Mesendoderm (in vitro differentiated cells): ENCODE results near the gene RUNX2.
A peak's percentile ranks its signal among the peaks of the same experiment; 100 is the strongest.

Experiments
- DNase-seq: peaks from one replicate; pipeline ENCODE4 v3.0.0; 2013
- H2AK5ac ChIP-seq: 2 replicates; pipeline ENCODE4 v1.6.1; 2013; ENCODE audit warnings: low read length, inconsistent platforms
- H2BK120ac ChIP-seq: 2 replicates; pipeline ENCODE4 v1.6.1; 2013; ENCODE audit warnings: low read depth, mild to moderate bottlenecking, low read length, moderate library complexity, mixed read lengths
- H2BK15ac ChIP-seq: replicated peaks from 2 replicates; pipeline ENCODE4 v1.6.1; 2013; ENCODE audit warnings: low read depth, mild to moderate bottlenecking, moderate library complexity
- H2BK5ac ChIP-seq: 2 replicates; pipeline ENCODE4 v1.6.1; 2013; ENCODE audit warnings: low read length, inconsistent platforms
- H3K18ac ChIP-seq: 2 replicates; pipeline ENCODE4 v1.6.1; 2013; ENCODE audit warnings: mild to moderate bottlenecking, low read length, mixed read lengths
- H3K23ac ChIP-seq: one replicate; pipeline ENCODE4 v1.6.1; 2013; ENCODE audit warnings: low read length
- H3K27ac ChIP-seq: 2 replicates; pipeline ENCODE4 v1.5.1; 2013; ENCODE audit warnings: low read depth, mild to moderate bottlenecking, inconsistent platforms, low read length, moderate library complexity
- H3K27me3 ChIP-seq: 2 replicates; pipeline ENCODE4 v1.6.1; 2013; ENCODE audit warnings: low read length, control low read depth, mild to moderate bottlenecking, inconsistent platforms; ENCODE audit not compliant: insufficient read depth, poor library complexity
- H3K36me3 ChIP-seq: 2 replicates; pipeline ENCODE4 v1.6.1; 2013; ENCODE audit warnings: low read length, inconsistent platforms; ENCODE audit not compliant: control insufficient read depth, insufficient read depth
- H3K4ac ChIP-seq: one replicate; pipeline ENCODE4 v1.6.1; 2013; ENCODE audit warnings: low read depth, mild to moderate bottlenecking, low read length, moderate library complexity
- H3K4me1 ChIP-seq: 2 replicates; pipeline ENCODE4 v1.6.1; 2013; ENCODE audit warnings: low read depth, low read length, inconsistent platforms; ENCODE audit not compliant: control insufficient read depth
- H3K4me2 ChIP-seq: 2 replicates; pipeline ENCODE4 v1.6.1; 2013; ENCODE audit warnings: low read length
- H3K4me3 ChIP-seq: 2 replicates; pipeline ENCODE4 v1.5.1; 2013; ENCODE audit warnings: mild to moderate bottlenecking, low read length
- H3K56ac ChIP-seq: one replicate; pipeline ENCODE4 v1.6.1; 2013; ENCODE audit warnings: low read length
- H3K79me1 ChIP-seq: 2 replicates; pipeline ENCODE4 v1.6.1; 2013; ENCODE audit warnings: low read length, inconsistent platforms
- H3K79me2 ChIP-seq: 2 replicates; pipeline ENCODE4 v1.6.1; 2013; ENCODE audit warnings: mild to moderate bottlenecking, low read length; ENCODE audit not compliant: control insufficient read depth, insufficient read depth
- H3K9ac ChIP-seq: 2 replicates; pipeline ENCODE4 v1.6.1; 2013; ENCODE audit warnings: low read length, inconsistent platforms
- H4K5ac ChIP-seq: one replicate; pipeline ENCODE4 v1.6.1; 2013; ENCODE audit warnings: low read length
- H4K8ac ChIP-seq: one replicate; pipeline ENCODE4 v1.6.1; 2013; ENCODE audit warnings: low read depth, mild to moderate bottlenecking, control low read depth, low read length, moderate library complexity
- WGBS: extraction: QIAGEN DNeasy Blood & Tissue Kit; methylation state at CpG from one replicate; pipeline ENCODE4 v1.1.7; 2013; ENCODE audit warnings: low lambda C conversion rate, missing lambda C conversion rate; ENCODE audit not compliant: insufficient coverage; ENCODE audit errors: extremely low coverage; 5-methylcytosine and 5-hydroxymethylcytosine counted together

Gene RUNX2

GRCh38 chr6:45642331-45643125 lies 314.4 kb downstream of the RUNX2 start:
- Histone ChIP-seq H3K79me2 (no peaks in the 10 kb centered on the region), H3K4ac (no peak overlapping the region), H2BK5ac (no peak overlapping the region), H3K4me3 (no peak overlapping the region), H2BK15ac (no peak overlapping the region), H3K27ac (no peak overlapping the region), H3K27me3 (no peaks in the 10 kb centered on the region), H3K56ac (no peak overlapping the region), H2AK5ac (no peak overlapping the region), H3K36me3 (no peaks in the 10 kb centered on the region), H3K18ac (no peak overlapping the region), H3K23ac (no peak overlapping the region), H4K8ac (no peak overlapping the region), H4K5ac (no peak overlapping the region), H3K4me1 (no peaks in the 10 kb centered on the region), H3K79me1 (no peaks in the 10 kb centered on the region), H3K4me2 (no peak overlapping the region), H3K9ac (no peak overlapping the region), H2BK120ac (no peak overlapping the region)
- no peak for DNase-seq
- no CpG with 5 or more reads among the region's 20 CpGs for WGBS

GRCh38 chr6:45643126-45643525 lies 315.0 kb downstream of the RUNX2 start:
- H3K56ac ChIP-seq = no peak overlapping the region
- no peak overlapping the region for H3K18ac ChIP-seq
- H2AK5ac ChIP-seq = no peak overlapping the region
- no peaks in the 10 kb centered on the region for H3K79me1 ChIP-seq
- no peak for DNase-seq
- H2BK15ac ChIP-seq = no peak overlapping the region
- H3K79me2 ChIP-seq = no peaks in the 10 kb centered on the region
- no peak overlapping the region for H4K8ac ChIP-seq
- no peak overlapping the region for H3K9ac ChIP-seq
- H2BK5ac ChIP-seq = no peak overlapping the region
- no peak overlapping the region for H4K5ac ChIP-seq
- no peak overlapping the region for H3K23ac ChIP-seq
- H3K4me3 ChIP-seq = no peak overlapping the region
- no peak overlapping the region for H3K4me2 ChIP-seq
- H2BK120ac ChIP-seq = no peak overlapping the region
- WGBS = no CpG with 5 or more reads among the region's 3 CpGs
- no peak overlapping the region for H3K4ac ChIP-seq
- H3K36me3 ChIP-seq = no peaks in the 10 kb centered on the region
- no peaks in the 10 kb centered on the region for H3K27me3 ChIP-seq
- H3K27ac ChIP-seq = no peak overlapping the region
- no peaks in the 10 kb centered on the region for H3K4me1 ChIP-seq

GRCh38 chr6:45644720-45645119 lies 316.6 kb downstream of the RUNX2 start:
- H3K4ac ChIP-seq = no peak overlapping the region
- DNase-seq = no peak
- H3K36me3 ChIP-seq = no peaks in the 10 kb centered on the region
- no peaks in the 10 kb centered on the region for H3K79me2 ChIP-seq
- no peak overlapping the region for H3K4me2 ChIP-seq
- no peak overlapping the region for H2BK120ac ChIP-seq
- no peak overlapping the region for H4K8ac ChIP-seq
- no peak overlapping the region for H3K9ac ChIP-seq
- H3K56ac ChIP-seq = no peak overlapping the region
- H2BK15ac ChIP-seq = no peak overlapping the region
- no peak overlapping the region for H3K18ac ChIP-seq
- no peaks in the 10 kb centered on the region for H3K27me3 ChIP-seq
- H2BK5ac ChIP-seq = no peak overlapping the region
- no peak overlapping the region for H3K27ac ChIP-seq
- H3K23ac ChIP-seq = no peak overlapping the region
- no peaks in the 10 kb centered on the region for H3K4me1 ChIP-seq
- H2AK5ac ChIP-seq = no peak overlapping the region
- H4K5ac ChIP-seq = no peak overlapping the region
- H3K79me1 ChIP-seq = no peaks in the 10 kb centered on the region
- H3K4me3 ChIP-seq = no peak overlapping the region

GRCh38 chr6:45645302-45645701 lies 317.2 kb downstream of the RUNX2 start:
- WGBS = no CpG with 5 or more reads among the region's 3 CpGs
- no peak for DNase-seq
- no peak overlapping the region for H3K23ac ChIP-seq

GRCh38 chr6:45647341-45648261 lies 319.5 kb downstream of the RUNX2 start:
- Histone ChIP-seq H3K23ac (no peak overlapping the region), H3K36me3 (no peaks in the 10 kb centered on the region), H4K5ac (no peak overlapping the region), H2AK5ac (no peak overlapping the region), H4K8ac (no peak overlapping the region), H3K27ac (no peak overlapping the region), H3K9ac (no peak overlapping the region), H2BK120ac (no peak overlapping the region), H3K4me1 (no peaks in the 10 kb centered on the region), H3K4me2 (no peak overlapping the region), H3K18ac (no peak overlapping the region), H2BK15ac (no peak overlapping the region), H2BK5ac (no peak overlapping the region), H3K27me3 (no peaks in the 10 kb centered on the region), H3K4ac (no peak overlapping the region), H3K56ac (no peak overlapping the region), H3K4me3 (no peak overlapping the region), H3K79me2 (no peaks in the 10 kb centered on the region), H3K79me1 (no peaks in the 10 kb centered on the region)
- peak; percentile 14 for DNase-seq
- WGBS = no CpG with 5 or more reads among the region's 7 CpGs

More at GRCh38 chr6:45645302-45645701, 317.2 kb downstream of the RUNX2 start:
- H3K9ac ChIP-seq = no peak overlapping the region
- H2AK5ac ChIP-seq = no peak overlapping the region
- H2BK5ac ChIP-seq = no peak overlapping the region
- H3K36me3 ChIP-seq = no peaks in the 10 kb centered on the region
- H3K79me2 ChIP-seq = no peaks in the 10 kb centered on the region
- H3K18ac ChIP-seq = no peak overlapping the region
- H3K79me1 ChIP-seq = no peaks in the 10 kb centered on the region
- H4K5ac ChIP-seq = no peak overlapping the region
- H3K4me3 ChIP-seq = no peak overlapping the region
- no peak overlapping the region for H2BK15ac ChIP-seq
- no peak overlapping the region for H4K8ac ChIP-seq
- H3K4me1 ChIP-seq = no peaks in the 10 kb centered on the region
- no peak overlapping the region for H3K27ac ChIP-seq
- no peaks in the 10 kb centered on the region for H3K27me3 ChIP-seq
- no peak overlapping the region for H3K56ac ChIP-seq
- H3K4me2 ChIP-seq = no peak overlapping the region
- no peak overlapping the region for H3K4ac ChIP-seq
- no peak overlapping the region for H2BK120ac ChIP-seq
